Activated T-cell treated with anti-CD3 and anti-CD28 coated beads, Interleukin-2, amount 50 U/mL, for 4 hours (primary cell): ENCODE data around the gene CCDC87. TPM values are rescaled to one million over a fixed set of nuclear protein-coding genes. Genes with fewer than 3 reads are reported as not detected.
A peak's percentile ranks its signal among the peaks of the same experiment; 100 is the strongest.
"Not testable (repeated sequence)": the region's sequence is repeated elsewhere in the genome, so short reads cannot be mapped to it uniquely, and the experiment has no call there.

Experiments
- ATAC-seq, 2 donors: fragments of 200-7000 bp; cut with Tn5 transposase; one replicate each; pipeline ENCODE4 v1.10.0; 2021
- DNase-seq: peaks from one replicate; pipeline ENCODE4 v3.0.0-alpha.2; 2020
- H3K27me3 Mint-ChIP-seq: one replicate; pipeline ENCODE4 v1.8.0; 2021; ENCODE audit warnings: low read depth, mixed read lengths
- H3K36me3 Mint-ChIP-seq: one replicate; pipeline ENCODE4 v1.8.0; 2022; ENCODE audit warnings: mixed read lengths; ENCODE audit not compliant: insufficient read depth
- H3K4me1 Mint-ChIP-seq: one replicate; pipeline ENCODE4 v1.8.0; 2021; ENCODE audit warnings: low read depth, mixed read lengths
- H3K4me3 Mint-ChIP-seq: one replicate; pipeline ENCODE4 v1.8.0; 2021; ENCODE audit warnings: mild to moderate bottlenecking, moderate library complexity, mixed read lengths
- H3K9me3 Mint-ChIP-seq: one replicate; pipeline ENCODE4 v1.8.0; 2021; ENCODE audit warnings: mixed read lengths
- total RNA-seq, 3 donors: library from RNA; stranded (reverse); gene quantifications; one replicate each; pipeline ENCODE4 v1.2.1, GENCODE V29; 2021

CCDC87 gene
- total RNA-seq, 3 donors from 2014 or later, result 0.08 to 0.16 (median 0.13) TPM

GRCh38 chr11:66546368-66546965, 46.4 kb downstream of the CCDC87 start, which contains the start of gene ACTN3:
ACTN3 (plus strand) TSS chr11:66546903; CDS start chr11:66546938, 35 bp downstream.
- ATAC-seq, result peak; percentile 2 to 4

GRCh38 chr11:66545701-66546367, 47.0 kb downstream of the CCDC87 start, which contains the start of gene ZDHHC24:
ZDHHC24 (minus strand) TSS chr11:66546048; CDS start chr11:66546003, 45 bp downstream.
- Mint-ChIP-seq H3K36me3 (peaks cover 14% of the 10 kb centered on the region), H3K4me3 (peak within 1 kb of the TSS; percentile 89), H3K9me3 (no peaks in the 10 kb centered on the region), H3K4me1 (peaks cover 38% of the 10 kb centered on the region), H3K27me3 (no peaks in the 10 kb centered on the region)
- DNase-seq (peak; percentile 76), ATAC-seq (peak; percentile 87 to 89)

More at GRCh38 chr11:66546368-66546965, 46.4 kb downstream of the CCDC87 start, which contains the start of gene ACTN3:
- Mint-ChIP-seq H3K4me1 (peaks cover 37% of the 10 kb centered on the region), H3K9me3 (no peaks in the 10 kb centered on the region), H3K27me3 (no peaks in the 10 kb centered on the region), H3K4me3 (peak within 1 kb of the TSS; percentile 89), H3K36me3 (peaks cover 11% of the 10 kb centered on the region)
- DNase-seq, result no peak

- not testable (repeated sequence) for DNase-seq, ATAC-seq, H3K27me3 Mint-ChIP-seq, H3K9me3 Mint-ChIP-seq
- Mint-ChIP-seq H3K4me1 (peaks cover 38% of the 10 kb centered on the region), H3K36me3 (peaks cover 14% of the 10 kb centered on the region), H3K4me3 (peak overlapping the region; percentile 89)
These were observed 47.9 kb downstream of the CCDC87 start for GRCh38 chr11:66544952-66545351.

- Mint-ChIP-seq H3K36me3 (peaks cover 18% of the 10 kb centered on the region), H3K9me3 (no peaks in the 10 kb centered on the region), H3K27me3 (no peaks in the 10 kb centered on the region), H3K4me1 (peaks cover 38% of the 10 kb centered on the region), H3K4me3 (peak overlapping the region; percentile 74)
- peak; percentile 35 for DNase-seq
- peak; percentile 19 to 35 for ATAC-seq
These were observed 49.4 kb downstream of the CCDC87 start for GRCh38 chr11:66543263-66544107.

GRCh38 chr11:66542362-66542761, 50.5 kb downstream of the CCDC87 start:
- peaks cover 38% of the 10 kb centered on the region for H3K4me1 Mint-ChIP-seq
- DNase-seq (no peak), ATAC-seq (no peak)
- H3K9me3 Mint-ChIP-seq, result no peaks in the 10 kb centered on the region
- no peaks in the 10 kb centered on the region for H3K27me3 Mint-ChIP-seq
- H3K4me3 Mint-ChIP-seq, result no peak overlapping the region
- H3K36me3 Mint-ChIP-seq, result peaks cover 21% of the 10 kb centered on the region

GRCh38 chr11:66541892-66542291, 51.0 kb downstream of the CCDC87 start:
- no peaks in the 10 kb centered on the region for H3K27me3 Mint-ChIP-seq
- H3K36me3 Mint-ChIP-seq, result peaks cover 22% of the 10 kb centered on the region
- H3K4me1 Mint-ChIP-seq, result peaks cover 38% of the 10 kb centered on the region
- no peak overlapping the region for H3K4me3 Mint-ChIP-seq
- H3K9me3 Mint-ChIP-seq, result no peaks in the 10 kb centered on the region
- no peak for DNase-seq
- no peak for ATAC-seq

- not testable (repeated sequence) for ATAC-seq, H3K4me3 Mint-ChIP-seq
- peaks cover 33% of the 10 kb centered on the region for H3K4me1 Mint-ChIP-seq
These were observed 52.3 kb downstream of the CCDC87 start for GRCh38 chr11:66540598-66540997.

More at GRCh38 chr11:66540598-66540997, 52.3 kb downstream of the CCDC87 start:
- not testable (repeated sequence) for DNase-seq, H3K9me3 Mint-ChIP-seq, H3K27me3 Mint-ChIP-seq
- peaks cover 29% of the 10 kb centered on the region for H3K36me3 Mint-ChIP-seq

Other genes starting within 250 kb of the CCDC87 start
- 100 to 1,000 TPM in 1 of 3 donors, 10 to 100 TPM in 2; 91.1 to 105 (median 94.9) TPM for gene BRMS1, start 248.0 kb downstream of the CCDC87 start, total RNA-seq
- gene B4GAT1, start 245.4 kb downstream of the CCDC87 start, total RNA-seq, result 10 to 100 TPM in 1 of 3 donors, 1 to 10 TPM in 2; 6.4 to 10.3 (median 8.0) TPM
- 10 to 100 TPM; 10.5 to 15.7 (median 11.4) TPM for gene SLC29A2, start 221.3 kb downstream of the CCDC87 start, total RNA-seq
- not detected for gene NPAS4, start 172.0 kb downstream of the CCDC87 start, total RNA-seq
- 100 to 1,000 TPM; 124 to 141 (median 129) TPM for gene MRPL11, start 154.2 kb downstream of the CCDC87 start, total RNA-seq
- gene PELI3, start 126.2 kb downstream of the CCDC87 start, total RNA-seq, result 1 to 10 TPM; 4.9 to 8.5 (median 7.8) TPM
- 100 to 1,000 TPM; 123 to 142 (median 132) TPM for gene DPP3, start 112.6 kb downstream of the CCDC87 start, total RNA-seq
- gene BBS1, start 82.4 kb downstream of the CCDC87 start, total RNA-seq, result 10 to 100 TPM; 13.1 to 13.8 (median 13.6) TPM
- gene ZDHHC24, start 47.0 kb downstream of the CCDC87 start, total RNA-seq, result 1 to 10 TPM; 6.3 to 7.3 (median 6.4) TPM
- gene ACTN3, start 46.2 kb downstream of the CCDC87 start, total RNA-seq, result under 1 TPM in 2 of 3 donors, not detected in 1; 0.08 to 0.18 TPM
- under 1 TPM; 0.33 to 0.89 (median 0.63) TPM for gene CTSF, start 24.5 kb downstream of the CCDC87 start, total RNA-seq
- gene CCS, start 122 bp upstream of the CCDC87 start, total RNA-seq, result 10 to 100 TPM; 24.5 to 25.3 (median 25.1) TPM
- gene RBM14, start 23.6 kb upstream of the CCDC87 start, total RNA-seq, result 100 to 1,000 TPM; 201 to 223 (median 206) TPM
- 100 to 1,000 TPM; 135 to 150 (median 138) TPM for gene RBM4, start 45.6 kb upstream of the CCDC87 start, total RNA-seq
- gene RBM4B, start 84.8 kb upstream of the CCDC87 start, total RNA-seq, result 10 to 100 TPM in 2 of 3 donors, 1 to 10 TPM in 1; 9.0 to 14.9 (median 12.5) TPM
- gene SPTBN2, start 136.2 kb upstream of the CCDC87 start, total RNA-seq, result under 1 TPM; 0.81 to 0.92 (median 0.82) TPM